Caco-2 (cell line): ENCODE measurements around the gene STUM. TPM values are rescaled to one million over a fixed set of nuclear protein-coding genes. Genes with fewer than 3 reads are reported as not detected.

ENCODE experiments used
- BruUV-seq: library from RNA; stranded (reverse); fragments of 400-500 nt; replicated peaks from 2 replicates; lab custom pipeline; 2021; lab: Mats Ljungman, UMichigan
- CTCF ChIA-PET: fragments of 300-600 bp; sonication (Branson Sonifier 250); formaldehyde crosslinking; loops from one replicate; lab custom pipeline; 2022; ENCODE audit warnings: antibody characterized with exemption; lab: Charles Lee
- POLR2A ChIA-PET: fragments of 300-600 bp; sonication (Branson Sonifier 250); formaldehyde crosslinking; loops from one replicate; lab custom pipeline; 2022; ENCODE audit warnings: antibody characterized with exemption; lab: Charles Lee
- DNase-seq, 2 experiments: peaks; one replicate each; pipeline versions ENCODE4 v3.0.0 to v3.0.0-alpha.2; 2020 to 2022
- H3K27me3 ChIP-seq: replicated peaks from 2 replicates; pipeline ENCODE4 v1.6.0; 2011; ENCODE audit warnings: low read length; ENCODE audit not compliant: control insufficient read depth, insufficient read depth
- H3K36me3 ChIP-seq: 2 replicates; pipeline ENCODE4 v1.5.1; 2011; ENCODE audit warnings: low read length; ENCODE audit not compliant: control insufficient read depth, insufficient read depth
- H3K4me1 ChIP-seq: fragments of 250-450 bp; sonication (Bioruptor Pico); 2 replicates; pipeline ENCODE4 v1.5.1; 2020; ENCODE audit warnings: mild to moderate bottlenecking
- H3K4me3 ChIP-seq: 2 replicates; pipeline ENCODE4 v1.5.1; 2011; ENCODE audit warnings: low read depth, mild to moderate bottlenecking, control low read depth, low read length
- H3K9me3 ChIP-seq: fragments of 250-450 bp; sonication (Bioruptor Pico); 2 replicates; pipeline ENCODE4 v1.5.1; 2020; ENCODE audit warnings: mild to moderate bottlenecking, moderate library complexity
- H3K27ac Mint-ChIP-seq: one replicate; pipeline ENCODE4 v1.8.0; 2022; ENCODE audit warnings: mixed read lengths; ENCODE audit not compliant: unreplicated experiment
- H3K27me3 Mint-ChIP-seq: one replicate; pipeline ENCODE4 v1.8.0; 2022; ENCODE audit warnings: mixed read lengths; ENCODE audit not compliant: insufficient read depth, unreplicated experiment
- H3K36me3 Mint-ChIP-seq: one replicate; pipeline ENCODE4 v1.8.0; 2022; ENCODE audit warnings: mild to moderate bottlenecking, mixed read lengths; ENCODE audit not compliant: insufficient read depth, unreplicated experiment
- H3K4me1 Mint-ChIP-seq: one replicate; pipeline ENCODE4 v1.8.0; 2022; ENCODE audit warnings: low read depth, mixed read lengths; ENCODE audit not compliant: unreplicated experiment
- H3K4me3 Mint-ChIP-seq: one replicate; pipeline ENCODE4 v1.8.0; 2022; ENCODE audit warnings: mild to moderate bottlenecking, moderate library complexity, mixed read lengths; ENCODE audit not compliant: unreplicated experiment
- H3K9me3 Mint-ChIP-seq: one replicate; pipeline ENCODE4 v1.8.0; 2022; ENCODE audit warnings: mixed read lengths; ENCODE audit not compliant: unreplicated experiment
- intact Hi-C: fragments of 100-400 bp; cut with micrococcal nuclease; formaldehyde crosslinking; loops from one replicate; pipeline ENCODE4 v1.10.0; 2022; ENCODE audit not compliant: unreplicated experiment
- total RNA-seq: library from RNA; stranded (reverse); gene quantifications from 2 replicates; pipeline ENCODE4 v1.2.3, GENCODE V29; 2022
- TF ChIP-seq, protein P1 (sequence below), 2 experiments: fragments of 200-600 bp in 1 of 2; IDR thresholded peaks; 1 replicate in 1 of 2; 2 replicates in 1 of 2; pipeline versions ENCODE4 v1.5.1 to v1.8.0; 2011 to 2022; ENCODE audit warnings: antibody characterized with exemption in 1 of 2, control low read depth in 1 of 2, inconsistent platforms in 1 of 2, low read depth in 1 of 2, low read length in 1 of 2, mild to moderate bottlenecking in 1 of 2, moderate library complexity in 1 of 2; ENCODE audit not compliant: insufficient read depth in 1 of 2, severe bottlenecking in 1 of 2, unreplicated experiment in 1 of 2

The STUM gene
- total RNA-seq, 1 experiment from 2014 or later = 1.7 TPM

- H3K9me3 ChIP-seq = no peaks in the 10 kb centered on the region
- peaks cover 17% of the 10 kb centered on the region for H3K4me1 Mint-ChIP-seq
- H3K4me3 ChIP-seq = no peak overlapping the region
- no peak overlapping the region for H3K4me3 Mint-ChIP-seq
- no peaks in the 10 kb centered on the region for H3K27me3 Mint-ChIP-seq
- H3K4me1 ChIP-seq = peaks cover 31% of the 10 kb centered on the region
- intact Hi-C loops = no loop called here
- no peak overlapping the region for H3K27ac Mint-ChIP-seq
- no peaks in the 10 kb centered on the region for H3K36me3 Mint-ChIP-seq
- no peaks in the 10 kb centered on the region for H3K9me3 Mint-ChIP-seq
- no TSS peak for BruUV-seq
- ChIA-PET CTCF (no interaction called here), POLR2A (no interaction called here)
- TF ChIP-seq, protein P1, sequence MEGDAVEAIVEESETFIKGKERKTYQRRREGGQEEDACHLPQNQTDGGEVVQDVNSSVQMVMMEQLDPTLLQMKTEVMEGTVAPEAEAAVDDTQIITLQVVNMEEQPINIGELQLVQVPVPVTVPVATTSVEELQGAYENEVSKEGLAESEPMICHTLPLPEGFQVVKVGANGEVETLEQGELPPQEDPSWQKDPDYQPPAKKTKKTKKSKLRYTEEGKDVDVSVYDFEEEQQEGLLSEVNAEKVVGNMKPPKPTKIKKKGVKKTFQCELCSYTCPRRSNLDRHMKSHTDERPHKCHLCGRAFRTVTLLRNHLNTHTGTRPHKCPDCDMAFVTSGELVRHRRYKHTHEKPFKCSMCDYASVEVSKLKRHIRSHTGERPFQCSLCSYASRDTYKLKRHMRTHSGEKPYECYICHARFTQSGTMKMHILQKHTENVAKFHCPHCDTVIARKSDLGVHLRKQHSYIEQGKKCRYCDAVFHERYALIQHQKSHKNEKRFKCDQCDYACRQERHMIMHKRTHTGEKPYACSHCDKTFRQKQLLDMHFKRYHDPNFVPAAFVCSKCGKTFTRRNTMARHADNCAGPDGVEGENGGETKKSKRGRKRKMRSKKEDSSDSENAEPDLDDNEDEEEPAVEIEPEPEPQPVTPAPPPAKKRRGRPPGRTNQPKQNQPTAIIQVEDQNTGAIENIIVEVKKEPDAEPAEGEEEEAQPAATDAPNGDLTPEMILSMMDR (IDR thresholded peaks at IDR 0.05; ENCODE audit: insufficient read depth in 1 of 2, low read depth in 1 of 2, low read length in 1 of 2, severe bottlenecking in 1 of 2, unreplicated experiment in 1 of 2) = no peak
- H3K36me3 ChIP-seq = no peaks in the 10 kb centered on the region
- H3K27me3 ChIP-seq = no peaks in the 10 kb centered on the region
- no peak for DNase-seq
Measured at GRCh38 chr1:226657895-226658545, 109.5 kb downstream of the STUM start.

DNA sequence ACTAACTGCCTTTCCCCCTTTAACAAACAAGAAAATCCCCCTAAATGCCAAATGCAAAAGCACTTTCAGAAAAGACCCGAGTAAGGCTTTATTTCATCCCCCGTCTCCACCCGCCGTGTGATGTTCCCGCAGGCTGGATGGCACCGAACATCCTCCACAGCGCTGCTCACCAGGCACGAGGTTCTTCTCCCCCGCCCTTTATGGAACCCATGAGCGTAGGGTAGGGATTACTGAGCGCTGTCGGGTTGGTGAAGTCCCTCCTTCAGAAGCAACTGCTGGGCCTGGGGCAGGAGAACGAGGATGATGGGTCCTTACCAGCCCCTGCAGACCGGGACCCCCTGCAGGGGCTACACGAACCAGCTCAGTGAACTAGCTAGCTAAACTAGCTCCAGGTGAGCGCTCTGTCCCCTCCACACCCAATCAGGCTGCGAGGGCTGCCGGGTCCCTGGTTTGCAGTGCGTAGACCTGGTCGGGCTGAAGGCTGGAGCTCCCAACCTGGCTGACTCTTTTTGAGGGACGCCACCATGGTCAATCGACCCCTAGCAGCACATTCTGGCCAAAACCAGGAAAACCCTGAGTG lies 110.1 kb downstream of the STUM start:
- ChIA-PET CTCF (no interaction called here), POLR2A (no interaction called here)
- no peaks in the 10 kb centered on the region for H3K9me3 ChIP-seq
- Mint-ChIP-seq H3K27me3 (no peaks in the 10 kb centered on the region), H3K9me3 (no peaks in the 10 kb centered on the region), H3K4me1 (peaks cover 14% of the 10 kb centered on the region), H3K36me3 (no peaks in the 10 kb centered on the region), H3K27ac (no peak overlapping the region), H3K4me3 (no peak overlapping the region)
- intact Hi-C loops = no loop called here
- no peak overlapping the region for H3K4me3 ChIP-seq
- BruUV-seq = no TSS peak
- no peaks in the 10 kb centered on the region for H3K36me3 ChIP-seq
- DNase-seq = no peak
- no peaks in the 10 kb centered on the region for H3K27me3 ChIP-seq
- TF ChIP-seq, protein P1 (IDR thresholded peaks at IDR 0.05; ENCODE audit: insufficient read depth in 1 of 2, low read depth in 1 of 2, low read length in 1 of 2, severe bottlenecking in 1 of 2, unreplicated experiment in 1 of 2) = no peak
- H3K4me1 ChIP-seq = peaks cover 26% of the 10 kb centered on the region

Other genes starting within 250 kb of the STUM start
- gene LIN9, start 239.6 kb upstream of the STUM start, total RNA-seq = 11.0 and 12.2 TPM in 2 replicates
- 127 and 136 TPM in 2 replicates for gene PARP1, start 140.7 kb upstream of the STUM start, total RNA-seq
- gene ITPKB, start 190.5 kb downstream of the STUM start, total RNA-seq = 4.4 and 5.2 TPM in 2 replicates